NCI-H1417 (cell line): Measurements from ENCODE around the gene HDAC1.

Experiments
- DNase-seq, 3 experiments: peaks; one replicate each; lab custom pipeline; 2025; lab: John Stamatoyannopoulos, UW

HDAC1 gene

DNA sequence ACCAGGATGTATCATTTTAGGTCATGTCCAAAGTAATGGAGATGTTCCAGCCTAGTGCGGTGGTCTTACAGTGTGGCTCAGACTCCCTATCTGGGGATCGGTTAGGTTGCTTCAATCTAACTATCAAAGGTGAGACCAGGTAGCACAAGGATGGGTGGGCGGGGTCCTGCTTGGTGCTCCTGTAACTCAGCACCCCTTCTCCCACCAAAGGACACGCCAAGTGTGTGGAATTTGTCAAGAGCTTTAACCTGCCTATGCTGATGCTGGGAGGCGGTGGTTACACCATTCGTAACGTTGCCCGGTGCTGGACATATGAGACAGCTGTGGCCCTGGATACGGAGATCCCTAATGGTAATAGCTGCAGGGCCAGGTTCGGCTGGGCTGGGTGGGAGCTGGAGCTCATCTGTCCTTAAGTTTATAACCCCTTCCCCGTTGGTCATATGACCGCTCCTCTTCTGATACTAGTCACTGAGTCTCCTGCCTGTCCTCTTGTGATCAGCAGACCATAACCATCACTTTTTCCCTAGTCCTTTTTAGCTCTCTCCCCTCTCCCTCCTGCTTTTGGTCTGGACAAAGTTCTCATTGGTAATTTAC, 38.8 kb downstream of the HDAC1 start:
- DNase-seq = no peak

GRCh38 chr1:32331549-32331948, 39.7 kb downstream of the HDAC1 start:
- peak in 1 of 3 experiments; percentile 25 for DNase-seq

GRCh38 chr1:32332290-32333079, 40.6 kb downstream of the HDAC1 start:
- peak in 1 of 3 experiments; percentile 44 for DNase-seq

DNA sequence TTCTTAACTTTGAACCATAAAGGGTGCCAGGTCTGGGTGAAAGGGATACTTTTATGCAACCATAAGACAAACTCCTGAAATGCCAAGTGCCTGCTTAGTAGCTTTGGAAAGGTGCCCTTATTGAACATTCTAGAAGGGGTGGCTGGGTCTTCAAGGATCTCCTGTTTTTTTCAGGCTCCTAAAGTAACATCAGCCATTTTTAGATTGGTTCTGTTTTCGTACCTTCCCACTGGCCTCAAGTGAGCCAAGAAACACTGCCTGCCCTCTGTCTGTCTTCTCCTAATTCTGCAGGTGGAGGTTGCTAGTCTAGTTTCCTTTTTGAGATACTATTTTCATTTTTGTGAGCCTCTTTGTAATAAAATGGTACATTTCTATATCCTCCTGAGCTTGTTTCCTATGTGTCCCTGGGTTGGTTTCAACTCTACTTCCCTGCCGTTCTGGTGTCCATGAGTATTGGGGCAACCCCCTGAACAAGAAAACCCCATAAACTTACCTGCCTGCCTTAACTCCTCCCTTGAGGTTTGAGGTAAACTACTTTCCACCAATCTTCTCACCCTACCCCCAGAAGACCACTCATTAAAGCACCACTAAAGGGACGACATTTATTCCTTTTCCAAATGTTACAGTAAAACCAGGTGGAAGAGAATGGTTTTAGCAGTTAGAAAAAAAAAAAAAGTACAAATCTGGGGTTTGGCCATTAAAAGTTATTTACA, 41.5 kb downstream of the HDAC1 start:
- DNase-seq = no peak

DNA sequence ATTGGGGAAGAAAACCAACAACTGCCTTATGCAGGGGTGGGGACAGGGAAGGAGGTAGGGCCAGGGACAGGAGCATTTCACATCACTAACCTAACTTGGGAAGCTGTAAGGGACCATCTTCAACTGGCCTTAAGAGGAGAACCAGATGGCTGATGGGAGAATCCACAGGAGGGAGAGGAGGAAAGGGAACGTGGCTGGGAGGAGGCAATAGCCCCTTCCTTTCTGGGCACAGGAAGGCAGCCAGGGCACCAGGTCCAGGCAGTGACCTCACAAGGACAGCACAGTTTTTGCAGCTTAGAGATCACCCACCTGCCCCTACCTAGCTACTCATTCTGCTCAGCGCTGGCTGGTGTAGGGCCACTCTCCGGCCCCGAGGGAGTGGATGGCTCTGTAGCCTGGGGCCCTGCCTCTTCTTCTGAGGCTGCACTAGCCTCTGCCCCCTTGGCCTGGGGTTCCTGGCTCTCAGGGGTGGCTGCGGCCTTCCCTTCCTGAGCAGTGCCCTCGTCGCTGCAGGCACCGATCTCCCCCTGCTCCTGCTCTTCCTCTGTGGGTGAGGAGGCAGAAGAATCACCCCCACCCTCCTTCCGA, 42.5 kb downstream of the HDAC1 start:
- DNase-seq = peak in 1 of 3 experiments; percentile 56

DNA sequence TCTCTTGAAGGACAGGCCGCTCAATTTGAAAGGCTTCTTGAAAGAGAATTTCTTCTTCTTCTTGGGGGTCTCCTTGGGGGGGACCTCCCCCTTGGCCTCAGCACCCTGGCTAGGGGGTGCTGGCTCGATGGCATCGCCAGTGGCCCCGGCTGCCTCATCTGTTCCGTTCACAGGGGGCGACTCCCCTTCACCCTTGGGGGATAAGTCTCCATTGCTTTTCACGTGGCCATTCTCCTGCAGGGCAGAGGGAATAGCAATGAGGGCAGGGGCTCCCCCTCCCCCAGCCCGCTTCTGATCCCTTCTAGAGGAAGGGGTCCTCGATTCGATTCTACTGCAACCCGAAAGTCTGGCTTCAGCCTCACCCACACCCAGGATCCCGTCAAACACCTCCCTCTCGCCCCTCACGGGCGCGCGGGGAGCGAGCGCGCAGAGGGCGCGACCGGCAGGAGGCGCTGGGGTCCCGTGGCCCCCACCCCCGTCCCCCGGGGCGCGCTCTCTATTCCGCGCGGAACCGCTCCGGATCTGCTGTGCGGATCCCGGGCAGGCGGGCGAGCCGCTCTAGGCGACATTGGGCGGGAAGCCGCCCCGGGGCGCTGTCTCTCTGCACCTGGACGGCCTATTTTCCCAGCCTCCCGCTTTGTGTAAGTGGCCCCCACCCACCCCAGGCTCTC, 43.1 kb downstream of the HDAC1 start:
- peak; percentile 64 to 69 (median 64) for DNase-seq

DNA sequence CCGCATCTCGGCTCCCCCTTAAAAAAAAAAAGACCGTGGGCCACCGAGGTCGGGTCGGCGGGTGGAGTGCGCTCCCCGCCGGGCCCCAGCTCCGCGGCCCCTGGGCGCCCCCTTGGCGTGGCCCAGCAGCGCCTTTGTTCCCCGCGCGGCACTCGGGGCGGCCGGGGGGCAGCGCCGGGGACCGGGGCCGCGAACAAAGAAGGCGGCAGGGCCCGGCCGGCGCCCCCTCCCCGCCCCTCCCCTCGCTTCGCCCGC, 43.6 kb downstream of the HDAC1 start:
- no peak for DNase-seq

- DNase-seq = peak; percentile 78 to 87 (median 83)
Observed at GRCh38 chr1:32335790-32336590, 44.1 kb downstream of the HDAC1 start, which contains the start of gene MARCKSL1. MARCKSL1 (minus strand) TSS chr1:32336233; CDS start chr1:32336033, 200 bp downstream.

- no peak for DNase-seq
Observed at GRCh38 chr1:32336591-32336932, 44.7 kb downstream of the HDAC1 start.

DNA sequence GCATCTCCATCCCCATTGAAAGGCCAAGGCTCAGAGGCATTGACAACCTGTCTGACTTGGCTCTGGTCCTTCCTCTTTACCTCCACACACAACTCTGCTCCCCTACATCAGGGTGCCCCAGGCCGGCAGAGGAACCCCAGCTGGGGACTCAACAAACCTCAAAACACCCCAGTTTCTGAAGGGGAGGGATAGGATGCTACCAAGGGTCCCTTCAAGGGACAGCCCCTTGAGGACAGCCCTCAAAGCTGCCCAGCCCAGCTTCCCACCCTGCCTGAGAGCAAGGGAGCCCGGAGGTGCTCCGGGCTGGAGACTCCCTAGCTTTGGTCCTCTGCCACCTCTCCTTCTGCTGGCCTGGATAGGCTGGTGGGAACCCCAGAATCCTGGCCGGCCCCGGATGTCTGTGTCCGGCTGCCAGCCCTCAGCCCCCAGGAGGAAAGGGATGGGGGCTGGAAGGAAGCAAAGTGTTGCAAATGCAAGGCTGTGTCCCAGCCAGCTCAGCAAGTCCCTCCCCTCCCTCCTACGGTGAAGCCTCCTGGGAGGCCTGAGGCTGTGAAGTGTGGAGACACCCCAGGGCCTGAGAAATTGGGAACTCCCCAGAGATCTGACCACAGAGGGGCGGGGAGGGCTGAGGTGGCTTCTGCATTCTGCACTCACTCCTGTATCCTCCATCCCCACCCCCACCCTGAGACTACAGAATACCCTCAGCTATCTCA, 45.2 kb downstream of the HDAC1 start:
- DNase-seq = no peak

DNA sequence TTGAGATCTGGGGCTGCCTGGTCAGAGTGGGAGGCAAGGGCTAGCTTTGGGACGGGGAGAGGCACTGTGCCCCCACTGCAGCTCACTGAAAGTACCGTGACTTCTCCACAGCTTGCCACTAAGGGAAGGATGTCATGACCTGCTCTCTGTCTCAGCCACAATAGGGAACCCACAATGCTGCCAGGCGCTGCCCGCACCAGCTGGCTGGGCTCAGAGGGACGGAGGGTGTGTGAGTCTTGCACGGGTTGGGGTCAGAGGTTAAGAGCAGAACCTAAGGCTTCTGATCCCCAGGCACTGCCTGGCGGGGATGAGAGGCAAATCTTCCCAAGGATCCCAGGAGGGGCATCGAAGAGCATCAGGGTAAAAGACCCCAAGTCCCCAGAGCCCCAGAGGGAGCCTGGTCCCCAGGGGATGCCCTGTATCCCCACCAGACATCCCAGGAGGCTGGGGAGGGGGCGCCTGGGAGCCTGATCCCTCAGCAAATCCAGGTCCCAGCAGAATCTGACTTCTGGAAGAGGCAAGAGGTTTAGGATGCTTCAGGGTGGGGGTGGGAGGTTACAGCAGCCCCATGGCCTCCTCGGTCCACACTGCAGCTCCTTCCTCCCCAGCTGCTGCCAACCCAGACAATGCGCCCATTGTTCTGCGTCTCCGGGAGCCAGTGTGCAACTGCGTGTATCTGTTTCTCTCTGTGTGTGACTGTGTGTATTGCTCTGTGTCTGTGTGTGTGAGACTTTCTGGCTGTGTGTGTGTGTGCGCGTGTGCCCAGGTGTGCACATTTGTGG, 46.2 kb downstream of the HDAC1 start:
- DNase-seq = peak in 1 of 3 experiments; percentile 9

- DNase-seq = no peak
Observed at GRCh38 chr1:32338637-32339145, 46.8 kb downstream of the HDAC1 start.

DNA sequence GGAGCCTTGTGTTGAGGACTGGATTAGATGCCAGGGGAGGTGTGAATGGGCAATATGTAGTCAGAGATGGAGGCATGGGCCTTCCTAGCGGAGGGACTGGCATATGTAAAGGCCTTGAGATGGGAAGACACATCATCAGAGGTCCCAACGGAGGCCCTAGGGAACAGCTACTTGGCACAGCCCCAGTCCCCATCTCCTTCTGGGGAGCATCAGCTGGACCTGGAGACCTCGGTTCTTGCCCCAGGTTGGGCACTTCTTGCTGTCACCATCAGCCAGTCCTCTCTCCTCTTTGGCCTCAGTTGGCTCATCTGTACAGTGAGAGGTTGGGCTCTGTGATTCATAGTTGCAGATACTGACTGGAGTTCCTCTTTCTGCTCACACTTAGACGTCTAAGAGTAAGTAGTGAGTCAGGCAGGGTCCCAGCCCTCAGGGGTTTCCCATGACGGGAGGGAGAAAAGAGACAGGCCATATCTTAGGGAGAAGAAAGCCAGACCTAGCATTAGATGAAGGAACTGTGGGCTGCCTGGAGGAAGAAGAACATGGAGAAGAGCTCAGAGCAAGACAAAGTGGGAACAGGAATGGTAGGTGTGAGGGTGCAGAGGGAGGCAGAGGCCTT, 47.6 kb downstream of the HDAC1 start:
- DNase-seq = no peak

- no peak for DNase-seq
Observed at GRCh38 chr1:32341186-32341757, 49.4 kb downstream of the HDAC1 start.

DNA sequence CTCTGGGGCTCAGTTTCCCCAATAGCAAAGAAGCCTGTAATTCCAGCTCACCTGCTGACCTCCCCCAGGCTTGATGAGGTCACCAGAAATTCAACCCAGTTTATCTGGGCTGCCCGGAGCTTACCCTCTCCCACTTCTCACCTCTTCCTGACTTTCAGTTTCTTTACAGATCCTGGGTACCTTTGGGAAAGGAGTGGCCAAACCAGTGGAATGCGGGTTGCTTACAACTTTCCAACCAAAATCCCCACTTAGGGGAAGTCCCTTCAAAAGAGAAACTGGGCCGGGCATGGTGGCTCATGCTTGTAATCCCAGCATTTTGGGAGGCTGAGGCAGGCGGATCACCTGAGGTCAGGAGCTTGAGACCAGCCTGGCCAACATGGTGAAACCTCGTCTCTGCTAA, 50.1 kb downstream of the HDAC1 start:
- DNase-seq = no peak

GRCh38 chr1:32342704-32343103, 50.8 kb downstream of the HDAC1 start:
- no peak for DNase-seq

GRCh38 chr1:32345289-32345827, 53.5 kb downstream of the HDAC1 start:
- no peak for DNase-seq

GRCh38 chr1:32346532-32347157, 54.8 kb downstream of the HDAC1 start:
- DNase-seq = no peak
